NCI-H446 (cell line): Measurements from ENCODE around the gene ABCB8.
A peak's percentile ranks its signal among the peaks of the same experiment; 100 is the strongest.

Experiments used
- DNase-seq, 2 experiments: peaks; one replicate each; lab custom pipeline; 2025; lab: John Stamatoyannopoulos, UW

ABCB8 gene

GRCh38 chr7:151074817-151075661 lies 46.8 kb downstream of the ABCB8 start:
- DNase-seq: no peak

GRCh38 chr7:151075662-151075971 lies 47.4 kb downstream of the ABCB8 start:
- DNase-seq: no peak

GRCh38 chr7:151075978-151076426 lies 47.8 kb downstream of the ABCB8 start:
- DNase-seq: no peak

GRCh38 chr7:151076863-151077704 lies 48.8 kb downstream of the ABCB8 start:
- peak in 1 of 2 experiments; percentile 13 for DNase-seq

DNA sequence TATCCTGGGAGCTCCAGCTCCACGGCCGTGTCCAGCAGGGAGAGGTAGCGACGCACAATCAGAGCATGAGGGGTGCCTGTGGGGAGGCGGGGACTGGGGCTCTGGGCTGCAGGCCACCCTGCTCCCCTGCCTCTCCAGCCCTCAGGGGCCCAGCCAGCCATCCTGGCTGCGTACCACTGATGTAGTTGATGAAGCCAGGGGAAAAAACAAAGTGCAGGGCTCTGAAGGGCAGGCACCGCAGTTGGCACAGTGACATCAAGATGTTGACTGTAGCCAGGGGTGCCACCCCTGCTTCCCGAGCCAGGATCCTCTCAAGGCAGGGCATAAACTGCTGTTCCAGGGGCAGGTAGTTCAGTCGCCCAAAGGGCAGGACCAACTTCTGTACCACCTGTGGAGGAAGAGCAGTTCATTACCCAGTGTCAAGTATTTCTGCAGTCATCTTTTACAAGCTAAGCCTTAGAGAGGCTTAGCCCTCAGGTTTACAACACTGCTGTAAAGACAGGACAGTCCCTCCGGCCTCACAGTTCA lies 49.5 kb downstream of the ABCB8 start:
- no peak for DNase-seq

GRCh38 chr7:151078233-151079040 lies 50.2 kb downstream of the ABCB8 start:
- DNase-seq: no peak

- DNase-seq: no peak
Measured at GRCh38 chr7:151079199-151079910, 51.1 kb downstream of the ABCB8 start.

DNA sequence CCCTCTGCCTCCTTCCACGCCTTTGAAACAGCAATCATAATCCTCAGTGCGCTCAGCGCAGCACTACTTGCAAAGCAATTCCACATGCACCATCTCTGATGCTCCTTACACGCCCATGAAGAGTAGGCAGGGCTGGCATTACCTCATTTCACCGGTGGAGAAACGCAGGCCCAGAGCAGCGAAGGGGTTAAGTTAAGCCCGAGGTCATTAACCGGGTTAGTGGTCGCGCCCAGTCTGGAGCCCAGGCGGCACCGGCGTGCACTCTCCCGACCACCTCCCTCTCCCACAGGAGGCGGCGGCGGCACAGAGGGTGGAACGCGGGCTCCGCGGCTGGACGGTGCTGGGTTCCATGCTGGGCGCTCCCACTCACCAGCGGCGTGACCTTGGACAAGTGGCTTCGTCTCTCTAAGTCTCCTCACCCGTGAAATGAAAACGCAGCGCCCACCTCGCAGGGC lies 51.8 kb downstream of the ABCB8 start:
- DNase-seq: no peak

DNA sequence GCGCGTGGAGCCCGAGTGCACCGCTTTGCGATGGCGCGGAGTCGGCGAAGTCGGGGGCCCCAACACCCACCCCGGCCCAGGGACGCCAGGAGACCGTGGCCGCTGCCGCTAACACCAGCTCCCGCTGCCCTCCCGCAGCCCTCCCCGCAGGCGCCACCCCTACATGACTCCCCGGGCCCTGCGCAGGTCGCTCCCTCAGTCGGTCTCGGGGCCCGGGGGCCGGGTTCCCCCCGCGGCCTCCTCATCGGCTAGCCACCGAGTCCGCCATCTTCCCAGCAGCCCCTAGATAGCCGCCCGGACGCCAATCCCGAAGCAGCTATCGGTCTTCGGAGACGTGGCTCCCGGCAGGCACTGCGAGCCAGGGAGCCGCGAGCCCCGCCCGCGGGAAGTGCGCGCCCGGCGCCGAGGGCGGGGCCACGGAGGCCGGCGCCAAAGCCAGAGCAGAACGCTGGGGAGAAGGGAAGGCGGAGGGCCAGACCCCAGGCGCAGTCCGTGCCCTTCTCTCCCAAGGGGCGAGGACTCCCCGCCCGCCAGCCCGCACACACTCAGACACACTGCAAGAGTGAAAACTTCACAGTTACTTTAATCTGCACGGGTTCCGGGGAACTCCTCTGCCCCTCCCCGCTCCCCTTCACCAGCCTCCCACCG lies 52.4 kb downstream of the ABCB8 start, which contains the start of gene FASTK:
Gene FASTK, minus strand, starts transcription at position 288 of the 648 bp plus-strand sequence. Its CDS starts 43 bp downstream, at position 245.
- peak; percentile 70 to 92 for DNase-seq

GRCh38 chr7:151081170-151082101 lies 53.2 kb downstream of the ABCB8 start:
- DNase-seq: peak in 1 of 2 experiments; percentile 48

GRCh38 chr7:151082141-151083070 lies 54.2 kb downstream of the ABCB8 start:
- no peak for DNase-seq

DNA sequence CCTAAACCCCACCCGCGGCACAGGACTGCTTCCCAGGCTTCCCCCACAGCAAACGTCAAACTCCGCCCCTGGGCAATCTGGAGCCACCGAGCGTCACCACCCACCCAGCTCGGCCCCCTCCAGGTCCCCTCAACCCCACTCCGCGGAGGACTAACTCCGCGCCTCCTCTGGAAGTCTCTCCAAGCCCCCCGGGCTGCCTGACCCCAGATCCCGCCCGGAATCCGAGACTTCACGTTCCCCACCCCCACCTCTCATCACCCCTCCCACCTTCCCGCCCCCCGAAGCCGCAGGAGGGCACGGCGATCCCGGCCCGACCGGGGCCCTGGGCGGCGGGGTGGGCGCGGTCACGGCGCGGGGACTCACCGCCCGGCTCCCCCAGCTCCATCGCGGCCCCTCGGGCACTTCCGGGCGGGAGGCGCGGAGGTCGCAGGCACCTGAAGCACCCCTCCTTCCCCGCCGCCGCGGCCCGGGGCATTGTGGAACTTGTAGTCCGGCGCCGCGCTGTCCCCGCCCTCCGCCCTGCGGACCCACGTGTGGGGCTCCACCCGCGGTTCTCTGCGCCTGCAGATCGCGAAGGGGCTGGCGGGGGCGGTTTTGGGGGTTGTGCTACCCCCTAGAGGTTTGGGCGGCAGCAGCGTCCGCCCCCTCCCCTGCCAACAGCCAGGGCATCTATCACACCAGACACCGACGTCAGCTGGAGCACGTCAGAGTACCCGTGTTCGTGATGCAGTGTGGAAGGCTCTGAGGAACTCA lies 55.0 kb downstream of the ABCB8 start, which contains the start of gene TMUB1:
Gene TMUB1, minus strand, starts transcription at position 423 of the 753 bp plus-strand sequence. CDS start 930 bp downstream, outside the sequence.
- peak; percentile 32 to 76 for DNase-seq

GRCh38 chr7:151083824-151084160 lies 55.5 kb downstream of the ABCB8 start:
- DNase-seq: no peak

GRCh38 chr7:151085329-151085690 lies 57.1 kb downstream of the ABCB8 start:
- no peak for DNase-seq

- peak; percentile 23 to 79 for DNase-seq
Measured at GRCh38 chr7:151085691-151086620, 57.7 kb downstream of the ABCB8 start, which contains the start of gene AGAP3. TSS of gene AGAP3 (plus strand) at chr7:151086475. CDS start at chr7:151086742, 267 bp downstream.

- peak; percentile 24 to 25 for DNase-seq
Measured at GRCh38 chr7:151086802-151087244, 58.6 kb downstream of the ABCB8 start.
